GM12872 (cell line): Measurements from ENCODE around the gene UBE2B.

Experiments used
- TF ChIP-seq, protein P1 (sequence below): IDR thresholded peaks from 3 replicates; pipeline ENCODE4 v1.5.1; 2011; ENCODE audit warnings: low read depth, mild to moderate bottlenecking, low read length, moderate library complexity; ENCODE audit not compliant: insufficient read depth

Gene UBE2B

DNA sequence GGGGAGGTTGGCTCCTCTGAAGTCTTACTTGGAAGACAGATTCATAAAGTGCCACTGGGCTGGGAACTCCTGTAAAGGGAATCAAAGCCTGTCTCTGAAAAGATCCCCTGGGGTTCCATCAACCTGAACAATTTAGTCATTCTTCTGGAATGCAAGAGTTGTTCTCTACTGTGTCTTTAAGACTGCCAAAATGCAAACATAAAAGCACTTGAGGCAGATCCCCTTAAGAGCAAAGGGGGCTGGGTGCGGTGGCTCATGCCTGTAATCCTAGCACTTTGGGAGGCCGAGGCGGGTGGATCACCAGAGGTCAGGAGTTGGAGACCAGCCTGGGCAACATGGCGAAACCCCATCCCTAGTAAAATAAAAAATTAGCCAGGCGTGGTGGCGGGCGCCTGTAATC, 23.6 kb downstream of the UBE2B start:
- TF ChIP-seq, protein P1, sequence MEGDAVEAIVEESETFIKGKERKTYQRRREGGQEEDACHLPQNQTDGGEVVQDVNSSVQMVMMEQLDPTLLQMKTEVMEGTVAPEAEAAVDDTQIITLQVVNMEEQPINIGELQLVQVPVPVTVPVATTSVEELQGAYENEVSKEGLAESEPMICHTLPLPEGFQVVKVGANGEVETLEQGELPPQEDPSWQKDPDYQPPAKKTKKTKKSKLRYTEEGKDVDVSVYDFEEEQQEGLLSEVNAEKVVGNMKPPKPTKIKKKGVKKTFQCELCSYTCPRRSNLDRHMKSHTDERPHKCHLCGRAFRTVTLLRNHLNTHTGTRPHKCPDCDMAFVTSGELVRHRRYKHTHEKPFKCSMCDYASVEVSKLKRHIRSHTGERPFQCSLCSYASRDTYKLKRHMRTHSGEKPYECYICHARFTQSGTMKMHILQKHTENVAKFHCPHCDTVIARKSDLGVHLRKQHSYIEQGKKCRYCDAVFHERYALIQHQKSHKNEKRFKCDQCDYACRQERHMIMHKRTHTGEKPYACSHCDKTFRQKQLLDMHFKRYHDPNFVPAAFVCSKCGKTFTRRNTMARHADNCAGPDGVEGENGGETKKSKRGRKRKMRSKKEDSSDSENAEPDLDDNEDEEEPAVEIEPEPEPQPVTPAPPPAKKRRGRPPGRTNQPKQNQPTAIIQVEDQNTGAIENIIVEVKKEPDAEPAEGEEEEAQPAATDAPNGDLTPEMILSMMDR = no peak

DNA sequence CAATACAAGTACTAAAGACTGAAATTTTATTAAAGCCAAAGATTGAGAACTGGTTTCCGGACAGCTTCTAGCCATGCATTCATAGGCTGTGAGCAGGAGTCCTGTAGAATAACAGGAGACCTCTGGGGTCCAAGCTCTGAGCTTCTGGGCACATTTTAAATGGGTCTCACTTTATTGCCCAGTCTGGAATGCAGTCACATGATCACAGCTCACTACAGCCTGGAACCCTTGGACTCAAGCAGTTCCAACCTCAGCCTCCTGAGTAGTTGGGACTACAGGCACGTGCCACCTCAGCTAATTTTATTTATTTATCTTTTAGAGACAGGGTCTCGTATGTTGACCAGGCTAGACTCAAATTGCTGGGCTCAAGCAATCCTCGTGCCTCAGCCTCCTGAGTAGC, 24.9 kb downstream of the UBE2B start:
- TF ChIP-seq, protein P1 = no peak

- TF ChIP-seq, protein P1 = no peak
These were observed 25.8 kb downstream of the UBE2B start for GRCh38 chr5:134397196-134397595.

DNA sequence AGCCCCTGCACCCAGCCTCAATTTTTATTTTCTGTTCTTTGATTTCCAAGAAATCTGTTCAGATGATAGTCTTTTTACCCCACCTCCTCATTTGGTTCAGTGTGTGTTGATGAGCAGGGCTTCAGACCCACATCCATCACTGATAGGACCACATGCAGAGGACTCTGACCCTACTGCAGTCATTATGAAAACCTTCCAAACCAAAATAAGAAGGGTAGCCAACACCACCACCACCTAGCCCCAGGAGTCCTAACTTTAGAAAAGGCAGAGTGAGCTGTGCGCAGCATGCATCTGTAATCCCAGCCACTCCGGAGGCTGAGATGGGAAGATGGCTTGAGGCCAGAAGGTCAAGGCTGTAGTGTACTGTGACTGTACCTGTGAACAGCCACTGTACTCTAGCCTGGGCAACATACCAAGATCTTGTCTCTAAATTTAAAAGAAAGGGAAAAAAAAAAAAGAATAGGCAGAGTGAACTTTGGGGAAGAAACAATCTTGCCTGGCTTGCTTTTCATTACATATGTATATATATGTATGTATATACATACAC, 27.3 kb downstream of the UBE2B start:
- TF ChIP-seq, protein P1 = no peak

DNA sequence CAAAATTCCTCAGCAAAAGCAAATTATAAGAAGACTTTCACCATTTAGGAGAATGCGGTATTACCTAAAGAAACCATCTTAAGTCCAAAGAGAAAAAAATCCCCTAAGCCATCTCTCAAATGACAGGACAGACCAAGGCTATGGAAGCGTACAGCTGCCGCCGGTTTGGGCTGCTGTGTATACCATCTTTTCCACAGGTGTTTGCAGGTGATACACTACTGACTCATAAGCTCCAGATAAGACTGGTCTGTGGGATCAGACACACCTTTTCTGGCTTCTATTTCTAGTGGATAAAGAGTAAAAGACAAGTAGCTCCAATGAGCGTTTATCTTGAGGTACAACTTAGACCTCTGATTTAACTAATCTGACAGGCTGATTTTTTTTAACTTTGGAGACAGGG, 32.6 kb downstream of the UBE2B start:
- TF ChIP-seq, protein P1 = no peak

GRCh38 chr5:134406390-134406789, 35.0 kb downstream of the UBE2B start:
- TF ChIP-seq, protein P1 = no peak

DNA sequence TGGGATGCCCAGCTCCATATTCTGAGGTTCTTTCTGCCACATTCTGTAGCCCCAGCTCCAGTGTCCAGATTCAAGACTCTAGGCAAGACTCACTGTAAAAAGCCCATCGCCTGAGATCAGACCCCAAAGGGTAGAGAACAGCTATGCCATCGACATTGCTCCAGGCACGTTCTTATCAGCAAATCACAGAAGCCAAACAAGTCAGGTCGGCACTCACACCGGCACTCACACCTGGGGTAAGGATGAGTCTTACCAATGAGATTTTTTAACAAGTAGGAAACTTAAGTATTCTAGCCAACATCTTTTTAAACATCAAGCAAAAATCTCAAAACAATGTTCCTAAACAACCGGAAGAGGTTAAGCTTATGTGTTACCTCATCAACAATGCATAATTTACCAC, 38.0 kb downstream of the UBE2B start:
- TF ChIP-seq, protein P1 = no peak
